Bone marrow (tissue), 2 donors: ENCODE measurements around the gene TVP23A.
"Not testable (repeated sequence)": the region's sequence is repeated elsewhere in the genome, so short reads cannot be mapped to it uniquely, and the experiment has no call there.

ENCODE experiments used
- DNase-seq, 2 donors: peaks; one replicate each; lab custom pipeline; 2025; lab: John Stamatoyannopoulos, UW

TVP23A gene

GRCh38 chr16:10745841-10746240 is 72.8 kb downstream of the TVP23A start:
- no peak for DNase-seq

DNA sequence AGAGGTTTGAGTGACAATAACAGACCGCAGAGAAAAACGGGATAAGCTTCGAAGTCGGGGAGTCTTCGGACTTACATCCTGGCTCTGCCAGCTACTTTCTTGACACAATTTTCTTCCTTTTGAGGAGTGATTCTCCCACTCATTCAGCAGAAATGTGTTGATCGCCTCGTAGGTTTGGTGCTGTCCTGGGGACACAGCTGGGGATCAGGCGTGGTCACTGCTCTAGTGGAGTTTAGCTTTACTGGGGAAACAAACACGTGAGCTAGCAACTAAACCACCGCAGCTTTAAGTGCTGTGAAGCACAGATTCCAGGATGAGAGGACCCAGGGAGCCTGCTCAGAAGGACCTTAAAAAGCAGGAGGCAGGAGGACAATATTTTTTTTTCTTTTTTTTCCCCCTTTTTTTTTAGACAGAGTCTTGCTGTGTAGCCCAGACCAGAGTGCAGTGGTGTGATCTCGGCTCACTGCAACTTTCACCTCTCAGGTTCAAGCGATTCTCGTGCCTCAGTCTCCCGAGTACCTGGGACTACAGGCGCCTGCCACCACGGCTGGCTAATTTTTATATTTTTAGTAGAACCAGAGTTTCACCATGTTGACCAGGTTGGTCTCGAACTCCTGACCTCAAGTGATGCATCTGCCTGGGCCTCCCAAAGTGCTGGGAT is 74.1 kb downstream of the TVP23A start:
- DNase-seq: no peak

DNA sequence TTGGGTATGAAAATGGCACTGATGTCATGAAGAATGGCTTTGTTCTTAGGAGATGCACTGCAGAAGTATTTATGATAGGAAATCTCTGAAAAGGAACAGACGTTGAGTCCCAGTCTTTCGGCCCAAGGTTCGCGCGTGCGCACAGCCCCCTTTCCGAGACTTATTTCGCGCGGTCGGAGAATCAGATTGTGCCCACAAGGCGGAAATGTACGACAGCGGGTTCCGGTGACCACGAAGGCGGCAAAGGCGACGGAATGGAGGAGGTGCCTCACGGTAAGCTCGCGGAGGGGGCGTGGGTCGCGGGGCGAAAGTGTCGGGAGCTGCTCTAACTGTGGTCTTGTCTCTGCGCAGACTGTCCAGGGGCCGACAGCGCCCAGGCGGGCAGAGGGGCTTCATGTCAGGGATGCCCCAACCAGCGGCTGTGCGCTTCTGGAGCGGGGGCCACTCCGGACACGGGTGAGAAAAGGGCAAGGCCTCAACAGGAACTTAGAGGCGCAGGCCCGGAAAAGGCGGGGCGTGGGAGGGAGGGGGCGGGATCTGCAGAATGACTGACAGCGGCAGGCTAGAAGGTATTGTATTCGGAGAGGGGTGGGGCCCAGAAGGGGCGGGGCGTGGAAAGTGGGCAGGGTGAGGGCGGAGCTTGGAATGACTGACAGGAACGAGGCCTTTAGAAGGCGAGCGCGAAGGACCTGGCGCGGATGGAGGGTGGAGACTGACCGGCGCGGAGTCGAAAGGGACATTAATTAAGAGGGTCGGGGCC is 74.8 kb downstream of the TVP23A start, which contains the start of gene NUBP1:
Gene NUBP1, plus strand, starts transcription at position 233 of the 760 bp plus-strand sequence. Its CDS starts 22 bp downstream, at position 255.
- peak; percentile 97 to 99 for DNase-seq

DNA sequence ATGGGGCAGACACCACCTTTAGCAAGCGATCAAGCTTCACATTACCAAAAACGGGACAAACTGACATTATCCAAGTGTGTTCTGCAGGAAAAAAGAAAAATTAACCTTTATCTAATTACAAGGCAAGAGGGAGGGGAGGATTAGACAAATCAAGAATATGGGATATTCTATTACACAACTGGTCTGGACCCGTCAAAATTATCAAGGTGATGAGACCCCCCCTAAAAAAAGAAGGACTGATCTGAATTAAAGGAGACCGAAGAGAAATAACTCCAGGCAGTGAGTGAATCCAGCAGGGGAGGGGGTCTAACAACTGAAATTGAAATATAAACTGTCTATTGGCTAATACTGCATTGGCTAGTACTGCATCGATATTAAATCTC is 75.4 kb downstream of the TVP23A start:
- no peak for DNase-seq

GRCh38 chr16:10741844-10742243 is 76.8 kb downstream of the TVP23A start:
- no peak for DNase-seq

DNA sequence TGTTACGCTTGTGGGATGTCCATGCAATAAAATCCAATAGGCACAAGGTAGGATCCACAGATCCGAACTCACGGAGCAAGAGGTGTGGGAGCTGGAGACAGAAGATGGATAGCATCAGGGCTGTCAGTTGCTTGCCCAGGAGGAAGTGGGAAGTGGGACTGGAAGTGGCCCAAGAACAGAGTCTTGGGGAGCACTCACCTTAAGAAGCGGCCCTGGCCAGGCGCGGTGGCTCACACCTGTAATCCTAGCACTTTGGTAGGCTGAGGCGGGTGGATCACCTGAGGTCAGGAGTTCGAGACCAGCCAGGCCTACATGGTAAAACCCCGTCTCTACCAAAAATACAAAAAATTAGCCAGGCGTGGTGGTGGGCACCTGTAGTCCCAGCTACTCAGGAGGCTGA is 77.3 kb downstream of the TVP23A start:
- DNase-seq: not testable (repeated sequence)

DNA sequence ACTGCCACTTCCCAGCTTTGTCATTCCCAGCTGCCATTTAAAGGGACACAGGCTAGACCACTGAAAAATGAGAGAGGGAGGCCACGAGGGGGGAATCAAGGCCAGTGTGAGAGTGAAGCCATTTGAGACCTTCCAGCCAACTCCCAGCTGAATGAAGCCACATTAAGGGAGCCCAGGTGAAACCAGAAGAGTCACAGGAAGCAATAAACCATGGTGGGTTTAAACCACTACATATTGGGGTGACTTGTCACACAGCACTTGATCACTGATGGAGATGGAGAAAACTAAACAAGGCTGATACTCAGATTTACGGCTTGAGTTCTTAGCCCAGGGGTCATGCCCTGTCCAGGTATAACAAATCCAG is 77.8 kb downstream of the TVP23A start:
- no peak for DNase-seq

GRCh38 chr16:10740000-10740844 is 78.4 kb downstream of the TVP23A start:
- no peak for DNase-seq

DNA sequence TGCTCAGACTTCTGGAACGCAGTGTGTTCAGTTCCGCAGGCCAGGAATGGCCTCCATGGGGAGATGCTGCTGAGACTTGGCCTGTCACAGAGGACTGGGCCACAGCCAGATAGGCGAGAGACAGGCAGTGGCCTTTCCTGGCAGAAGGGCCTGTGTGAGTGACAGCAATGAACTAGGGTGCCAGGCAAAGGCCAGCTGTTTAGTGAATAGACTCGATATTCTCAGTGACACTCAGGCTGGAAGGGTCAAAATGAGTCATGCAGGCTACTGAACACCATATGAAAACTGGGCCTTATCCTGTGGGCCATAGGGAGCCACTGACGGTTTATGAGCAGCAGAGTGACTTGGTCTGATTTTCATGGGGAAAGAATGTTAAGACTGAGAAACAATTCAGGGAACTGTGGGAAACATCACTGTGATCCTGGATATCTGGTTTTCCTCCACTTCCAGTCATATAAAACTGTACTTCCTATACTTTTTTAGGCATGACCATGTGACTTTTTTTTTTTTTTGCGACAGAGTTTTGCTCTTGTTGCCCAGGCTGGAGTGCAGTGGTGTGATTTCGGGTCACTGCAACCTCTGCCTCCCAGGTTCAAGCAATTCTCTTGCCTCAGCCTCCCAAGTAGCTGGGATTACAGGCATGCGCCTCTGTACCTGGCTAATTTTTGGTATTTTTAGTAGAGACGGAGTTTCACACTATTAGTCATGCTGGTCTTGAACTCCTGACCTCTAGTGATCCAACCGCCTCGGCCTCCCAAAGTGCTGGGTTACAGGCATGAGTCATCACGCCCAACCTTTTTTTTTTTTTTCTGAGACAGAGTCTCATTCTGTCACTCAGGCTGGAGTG is 80.1 kb downstream of the TVP23A start:
- DNase-seq: peak in 1 of 2 donors; percentile 36

GRCh38 chr16:10737068-10737625 is 81.4 kb downstream of the TVP23A start:
- DNase-seq: peak; percentile 16 to 50

- no peak for DNase-seq
Observed at GRCh38 chr16:10731790-10732189, 86.8 kb downstream of the TVP23A start.

DNA sequence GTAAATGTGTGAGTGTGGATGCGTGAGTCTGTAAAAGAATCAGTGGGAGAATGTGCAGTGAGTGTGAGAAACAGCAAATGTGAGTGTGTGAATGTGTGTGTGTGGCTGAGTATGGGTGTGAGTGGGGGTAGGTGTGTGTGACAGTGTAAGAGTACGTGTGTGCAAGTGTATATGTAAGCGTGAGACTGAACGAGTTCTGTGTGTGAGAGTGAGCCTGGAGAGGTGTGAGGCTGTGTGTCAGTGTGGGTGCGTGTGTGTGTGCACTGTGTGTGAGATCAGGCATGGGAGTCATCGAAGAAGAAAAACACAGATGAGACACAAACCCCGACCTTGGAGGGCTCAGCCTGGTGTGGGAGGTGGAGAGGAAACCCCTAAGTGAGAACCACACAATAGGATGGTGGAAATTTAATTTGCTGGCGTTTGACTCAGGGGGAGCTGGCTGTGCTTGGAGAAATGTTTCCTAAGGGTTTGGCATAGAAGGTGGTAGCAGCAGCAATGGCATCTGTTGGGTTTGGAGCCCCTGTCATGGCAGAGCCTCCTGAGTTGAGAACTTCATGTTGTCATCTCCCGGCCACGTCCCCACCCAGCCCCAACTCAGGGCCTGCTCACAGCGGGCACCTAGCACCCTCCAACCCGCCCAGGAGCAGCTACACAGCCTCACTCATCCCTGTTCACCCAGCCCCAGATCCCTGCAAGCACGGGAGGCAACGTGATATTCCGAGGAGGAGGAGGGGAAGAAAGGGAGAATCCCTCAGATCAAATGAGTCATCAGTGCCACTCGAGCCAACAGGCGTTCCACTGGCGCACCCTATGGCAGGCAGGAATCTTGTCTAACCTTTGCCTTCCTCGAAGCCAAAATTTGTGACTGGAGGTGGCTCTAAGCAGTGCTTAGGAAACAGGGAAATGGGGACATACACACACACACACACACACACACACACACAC is 89.2 kb downstream of the TVP23A start:
- DNase-seq: no peak

DNA sequence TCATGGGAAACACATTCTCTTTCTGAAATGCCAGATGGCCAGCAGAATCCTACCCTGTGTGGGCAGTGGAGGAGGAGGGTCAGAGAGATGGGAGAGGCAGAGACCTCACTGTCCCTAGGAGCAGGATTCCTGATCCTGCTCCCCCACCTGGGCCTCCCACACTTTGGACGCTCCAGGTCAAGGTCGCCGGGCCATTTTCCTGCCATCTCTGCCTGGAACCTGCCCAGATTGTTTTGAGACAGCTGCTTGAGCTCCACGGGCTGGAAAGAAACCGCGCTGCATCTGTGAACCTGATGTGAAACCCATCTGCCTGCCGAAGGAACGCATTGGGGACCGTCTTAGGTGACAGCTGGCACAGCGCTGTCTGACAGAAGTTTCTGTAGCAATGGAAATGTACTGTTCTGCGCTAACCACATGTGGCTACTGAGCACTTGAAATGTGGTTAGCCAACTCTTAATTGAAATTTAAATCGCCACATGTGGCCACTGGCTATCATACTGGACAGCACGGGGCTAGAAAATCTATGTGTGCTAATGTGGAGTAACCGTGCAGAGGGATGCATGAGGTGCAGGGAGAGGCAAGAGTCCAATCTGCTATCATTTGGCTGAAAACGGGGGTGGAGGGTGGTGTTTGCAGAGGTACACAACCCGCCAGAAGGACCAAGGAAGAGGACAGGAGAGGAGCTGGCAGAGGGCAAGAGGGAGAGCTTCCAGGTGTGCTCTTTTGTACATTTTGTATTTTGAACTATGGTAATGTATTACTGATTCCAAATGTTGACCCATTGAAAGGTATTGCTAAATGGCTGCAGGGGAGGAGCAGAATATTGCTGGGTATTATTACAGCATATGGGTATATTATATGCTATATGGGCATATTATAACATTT is 90.3 kb downstream of the TVP23A start:
- no peak for DNase-seq
